WTC11 (cell line): Measurements from ENCODE around the gene CDYL. TPM values are rescaled to one million over a fixed set of nuclear protein-coding genes. Genes with fewer than 3 reads are reported as not detected.
A peak's percentile ranks its signal among the peaks of the same experiment; 100 is the strongest.

Experiments used
- ATAC-seq: fragments of 200-7000 bp; cut with Tn5 transposase; 2 replicates; pipeline ENCODE4 v1.10.0; 2021; ENCODE audit warnings: mild to moderate bottlenecking, moderate library complexity
- CTCF ChIA-PET: fragments of 300-600 bp; sonication (Branson Sonifier 250); formaldehyde crosslinking; loops from one replicate; lab custom pipeline; 2021; ENCODE audit warnings: antibody characterized with exemption; lab: Charles Lee
- POLR2A ChIA-PET: fragments of 350-600 bp; sonication (Branson Sonifier 250); formaldehyde crosslinking; loops from one replicate; lab custom pipeline; 2021; ENCODE audit warnings: antibody characterized with exemption; lab: Charles Lee
- DNase-seq: peaks from one replicate; pipeline ENCODE4 v3.0.0; 2021; ENCODE audit warnings: low spot score
- H3K27ac Mint-ChIP-seq: 2 replicates; pipeline ENCODE4 v1.8.0; 2021; ENCODE audit warnings: mixed read lengths
- H3K27me3 Mint-ChIP-seq: 2 replicates; pipeline ENCODE4 v1.8.0; 2021; ENCODE audit warnings: low read depth, mild to moderate bottlenecking, moderate library complexity, mixed read lengths
- H3K36me3 Mint-ChIP-seq: 2 replicates; pipeline ENCODE4 v1.8.0; 2021; ENCODE audit warnings: mixed read lengths
- H3K4me1 Mint-ChIP-seq: 2 replicates; pipeline ENCODE4 v1.8.0; 2022; ENCODE audit warnings: mixed read lengths
- H3K4me3 Mint-ChIP-seq: 2 replicates; pipeline ENCODE4 v1.8.0; 2021; ENCODE audit warnings: mild to moderate bottlenecking, moderate library complexity, mixed read lengths
- H3K9me3 Mint-ChIP-seq: 2 replicates; pipeline ENCODE4 v1.8.0; 2021; ENCODE audit warnings: mixed read lengths
- CREM ChIP-seq: sonication (generic); formaldehyde crosslinking; IDR thresholded peaks from 2 replicates; pipeline ENCODE4 v1.8.1; 2022; ENCODE audit warnings: mild to moderate bottlenecking, missing genetic modification reagents, moderate library complexity
- EMX1 ChIP-seq: fragments of 250-450 bp; sonication (Bioruptor Pico); IDR thresholded peaks from 2 replicates; pipeline ENCODE4 v1.8.0; 2021; ENCODE audit warnings: mild to moderate bottlenecking
- ESRRA ChIP-seq: sonication (generic); formaldehyde crosslinking; IDR thresholded peaks from 2 replicates; pipeline ENCODE4 v1.8.1; 2022; ENCODE audit warnings: mild to moderate bottlenecking, missing genetic modification reagents, borderline replicate concordance
- HMGA2 ChIP-seq: fragments of 250-450 bp; sonication (Bioruptor Pico); IDR thresholded peaks from 2 replicates; pipeline ENCODE4 v1.4.0; 2021; ENCODE audit warnings: mild to moderate bottlenecking, moderate library complexity
- IRF2 ChIP-seq: sonication (generic); formaldehyde crosslinking; IDR thresholded peaks from 2 replicates; pipeline ENCODE4 v1.8.0; 2022; ENCODE audit warnings: low read depth, missing genetic modification reagents, borderline replicate concordance
- JAZF1 ChIP-seq: fragments of 250-450 bp; sonication (Bioruptor Pico); IDR thresholded peaks from 2 replicates; pipeline ENCODE4 v1.9.0; 2021; ENCODE audit warnings: moderate library complexity, mild to moderate bottlenecking, inconsistent platforms
- NFE2L1 ChIP-seq: sonication (generic); formaldehyde crosslinking; IDR thresholded peaks from 2 replicates; pipeline ENCODE4 v1.8.1; 2023; ENCODE audit warnings: missing genetic modification reagents
- SMAD4 ChIP-seq: sonication (generic); formaldehyde crosslinking; IDR thresholded peaks from 2 replicates; pipeline ENCODE4 v1.8.0; 2022; ENCODE audit warnings: mild to moderate bottlenecking, missing genetic modification reagents
- SOX15 ChIP-seq: fragments of 250-450 bp; sonication (Bioruptor Pico); IDR thresholded peaks from 2 replicates; pipeline ENCODE4 v1.9.0; 2021; ENCODE audit warnings: mild to moderate bottlenecking
- SP1 ChIP-seq: sonication (generic); formaldehyde crosslinking; conservative IDR thresholded peaks from 2 replicates; pipeline ENCODE4 v1.8.1; 2022; ENCODE audit warnings: missing genetic modification reagents
- TP53 ChIP-seq: sonication (generic); formaldehyde crosslinking; IDR thresholded peaks from 2 replicates; pipeline ENCODE4 v1.8.1; 2023; ENCODE audit warnings: mild to moderate bottlenecking, missing genetic modification reagents
- total RNA-seq: library from RNA; stranded (reverse); gene quantifications from 3 replicates; pipeline ENCODE4 v1.2.3, GENCODE V29; 2021
- TF ChIP-seq, protein P1 (sequence below): fragments of 250-450 bp; sonication (Bioruptor Pico); IDR thresholded peaks from 2 replicates; pipeline ENCODE4 v1.9.0; 2021; ENCODE audit warnings: mild to moderate bottlenecking
- TF ChIP-seq, protein P2 (sequence below): sonication (generic); formaldehyde crosslinking; IDR thresholded peaks from 2 replicates; pipeline ENCODE4 v1.8.0; 2023; ENCODE audit warnings: mild to moderate bottlenecking, missing genetic modification reagents
- TF ChIP-seq, protein P3 (sequence below): sonication (generic); formaldehyde crosslinking; IDR thresholded peaks from 2 replicates; pipeline ENCODE4 v1.8.0; 2022; ENCODE audit warnings: mild to moderate bottlenecking, missing genetic modification reagents
- TF ChIP-seq, protein P4 (sequence below): sonication (generic); formaldehyde crosslinking; IDR thresholded peaks from 2 replicates; pipeline ENCODE4 v1.8.0; 2022; ENCODE audit warnings: mild to moderate bottlenecking, missing genetic modification reagents
- TF ChIP-seq, protein P5 (sequence below): fragments of 200-600 bp; IDR thresholded peaks from 2 replicates; pipeline ENCODE4 v1.8.0; 2022; ENCODE audit warnings: antibody characterized with exemption
- TF ChIP-seq, protein P6 (sequence below): sonication (generic); formaldehyde crosslinking; IDR thresholded peaks from 2 replicates; pipeline ENCODE4 v1.8.1; 2022; ENCODE audit warnings: low read depth, mild to moderate bottlenecking, moderate library complexity, missing genetic modification reagents, borderline replicate concordance
- TF ChIP-seq, protein P7 (sequence below): sonication (generic); formaldehyde crosslinking; IDR thresholded peaks from 2 replicates; pipeline ENCODE4 v1.8.1; 2022; ENCODE audit warnings: missing genetic modification reagents, borderline replicate concordance
- TF ChIP-seq, protein P8 (sequence below): sonication (generic); formaldehyde crosslinking; IDR thresholded peaks from 2 replicates; pipeline ENCODE4 v1.8.0; 2022; ENCODE audit warnings: mild to moderate bottlenecking, missing genetic modification reagents

CDYL gene
- total RNA-seq, 1 experiment from 2014 or later: 92.0 TPM

DNA sequence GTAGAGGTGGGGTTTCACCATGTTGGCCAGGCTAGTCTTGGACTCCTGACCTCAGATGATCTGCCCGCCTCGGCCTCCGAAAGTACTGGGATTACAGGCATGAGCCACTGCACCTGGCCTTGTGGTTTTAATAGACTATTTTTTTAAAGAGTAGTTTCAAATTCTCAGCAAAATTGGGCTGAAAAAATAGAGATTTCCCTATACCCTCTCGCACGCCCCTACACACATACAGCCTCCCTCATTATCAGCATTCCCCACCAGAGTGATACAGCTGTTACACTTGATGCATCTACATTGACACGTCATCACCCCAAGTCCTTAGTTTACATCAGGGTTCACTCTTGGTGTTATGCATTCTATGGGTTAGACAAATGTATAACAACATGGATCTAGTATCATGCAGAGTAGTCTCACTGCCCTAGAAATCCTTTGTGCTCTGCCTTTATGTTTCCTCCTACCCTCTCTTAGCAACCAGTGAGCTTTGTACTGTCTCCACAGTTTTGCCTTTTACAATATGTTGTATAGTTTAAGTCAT, 103.6 kb downstream of the CDYL start:
- TF ChIP-seq, protein P1, sequence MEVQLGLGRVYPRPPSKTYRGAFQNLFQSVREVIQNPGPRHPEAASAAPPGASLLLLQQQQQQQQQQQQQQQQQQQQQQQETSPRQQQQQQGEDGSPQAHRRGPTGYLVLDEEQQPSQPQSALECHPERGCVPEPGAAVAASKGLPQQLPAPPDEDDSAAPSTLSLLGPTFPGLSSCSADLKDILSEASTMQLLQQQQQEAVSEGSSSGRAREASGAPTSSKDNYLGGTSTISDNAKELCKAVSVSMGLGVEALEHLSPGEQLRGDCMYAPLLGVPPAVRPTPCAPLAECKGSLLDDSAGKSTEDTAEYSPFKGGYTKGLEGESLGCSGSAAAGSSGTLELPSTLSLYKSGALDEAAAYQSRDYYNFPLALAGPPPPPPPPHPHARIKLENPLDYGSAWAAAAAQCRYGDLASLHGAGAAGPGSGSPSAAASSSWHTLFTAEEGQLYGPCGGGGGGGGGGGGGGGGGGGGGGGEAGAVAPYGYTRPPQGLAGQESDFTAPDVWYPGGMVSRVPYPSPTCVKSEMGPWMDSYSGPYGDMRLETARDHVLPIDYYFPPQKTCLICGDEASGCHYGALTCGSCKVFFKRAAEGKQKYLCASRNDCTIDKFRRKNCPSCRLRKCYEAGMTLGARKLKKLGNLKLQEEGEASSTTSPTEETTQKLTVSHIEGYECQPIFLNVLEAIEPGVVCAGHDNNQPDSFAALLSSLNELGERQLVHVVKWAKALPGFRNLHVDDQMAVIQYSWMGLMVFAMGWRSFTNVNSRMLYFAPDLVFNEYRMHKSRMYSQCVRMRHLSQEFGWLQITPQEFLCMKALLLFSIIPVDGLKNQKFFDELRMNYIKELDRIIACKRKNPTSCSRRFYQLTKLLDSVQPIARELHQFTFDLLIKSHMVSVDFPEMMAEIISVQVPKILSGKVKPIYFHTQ (CRISPR knock-in tag): no peak
- TF ChIP-seq, protein P2, sequence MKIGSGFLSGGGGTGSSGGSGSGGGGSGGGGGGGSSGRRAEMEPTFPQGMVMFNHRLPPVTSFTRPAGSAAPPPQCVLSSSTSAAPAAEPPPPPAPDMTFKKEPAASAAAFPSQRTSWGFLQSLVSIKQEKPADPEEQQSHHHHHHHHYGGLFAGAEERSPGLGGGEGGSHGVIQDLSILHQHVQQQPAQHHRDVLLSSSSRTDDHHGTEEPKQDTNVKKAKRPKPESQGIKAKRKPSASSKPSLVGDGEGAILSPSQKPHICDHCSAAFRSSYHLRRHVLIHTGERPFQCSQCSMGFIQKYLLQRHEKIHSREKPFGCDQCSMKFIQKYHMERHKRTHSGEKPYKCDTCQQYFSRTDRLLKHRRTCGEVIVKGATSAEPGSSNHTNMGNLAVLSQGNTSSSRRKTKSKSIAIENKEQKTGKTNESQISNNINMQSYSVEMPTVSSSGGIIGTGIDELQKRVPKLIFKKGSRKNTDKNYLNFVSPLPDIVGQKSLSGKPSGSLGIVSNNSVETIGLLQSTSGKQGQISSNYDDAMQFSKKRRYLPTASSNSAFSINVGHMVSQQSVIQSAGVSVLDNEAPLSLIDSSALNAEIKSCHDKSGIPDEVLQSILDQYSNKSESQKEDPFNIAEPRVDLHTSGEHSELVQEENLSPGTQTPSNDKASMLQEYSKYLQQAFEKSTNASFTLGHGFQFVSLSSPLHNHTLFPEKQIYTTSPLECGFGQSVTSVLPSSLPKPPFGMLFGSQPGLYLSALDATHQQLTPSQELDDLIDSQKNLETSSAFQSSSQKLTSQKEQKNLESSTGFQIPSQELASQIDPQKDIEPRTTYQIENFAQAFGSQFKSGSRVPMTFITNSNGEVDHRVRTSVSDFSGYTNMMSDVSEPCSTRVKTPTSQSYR: no peak
- TF ChIP-seq SP1 (CRISPR knock-in tag): no peak
- no peak for TF ChIP-seq NFE2L1 (CRISPR knock-in tag)
- TF ChIP-seq TP53 (CRISPR knock-in tag): no peak
- TF ChIP-seq, protein P3, sequence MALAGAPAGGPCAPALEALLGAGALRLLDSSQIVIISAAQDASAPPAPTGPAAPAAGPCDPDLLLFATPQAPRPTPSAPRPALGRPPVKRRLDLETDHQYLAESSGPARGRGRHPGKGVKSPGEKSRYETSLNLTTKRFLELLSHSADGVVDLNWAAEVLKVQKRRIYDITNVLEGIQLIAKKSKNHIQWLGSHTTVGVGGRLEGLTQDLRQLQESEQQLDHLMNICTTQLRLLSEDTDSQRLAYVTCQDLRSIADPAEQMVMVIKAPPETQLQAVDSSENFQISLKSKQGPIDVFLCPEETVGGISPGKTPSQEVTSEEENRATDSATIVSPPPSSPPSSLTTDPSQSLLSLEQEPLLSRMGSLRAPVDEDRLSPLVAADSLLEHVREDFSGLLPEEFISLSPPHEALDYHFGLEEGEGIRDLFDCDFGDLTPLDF (CRISPR knock-in tag): no peak
- TF ChIP-seq SOX15 (CRISPR knock-in tag): no peak
- TF ChIP-seq CREM (CRISPR knock-in tag): no peak
- TF ChIP-seq, protein P4, sequence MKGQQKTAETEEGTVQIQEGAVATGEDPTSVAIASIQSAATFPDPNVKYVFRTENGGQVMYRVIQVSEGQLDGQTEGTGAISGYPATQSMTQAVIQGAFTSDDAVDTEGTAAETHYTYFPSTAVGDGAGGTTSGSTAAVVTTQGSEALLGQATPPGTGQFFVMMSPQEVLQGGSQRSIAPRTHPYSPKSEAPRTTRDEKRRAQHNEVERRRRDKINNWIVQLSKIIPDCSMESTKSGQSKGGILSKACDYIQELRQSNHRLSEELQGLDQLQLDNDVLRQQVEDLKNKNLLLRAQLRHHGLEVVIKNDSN (CRISPR knock-in tag): no peak
- no peak for TF ChIP-seq EMX1
- TF ChIP-seq, protein P5, sequence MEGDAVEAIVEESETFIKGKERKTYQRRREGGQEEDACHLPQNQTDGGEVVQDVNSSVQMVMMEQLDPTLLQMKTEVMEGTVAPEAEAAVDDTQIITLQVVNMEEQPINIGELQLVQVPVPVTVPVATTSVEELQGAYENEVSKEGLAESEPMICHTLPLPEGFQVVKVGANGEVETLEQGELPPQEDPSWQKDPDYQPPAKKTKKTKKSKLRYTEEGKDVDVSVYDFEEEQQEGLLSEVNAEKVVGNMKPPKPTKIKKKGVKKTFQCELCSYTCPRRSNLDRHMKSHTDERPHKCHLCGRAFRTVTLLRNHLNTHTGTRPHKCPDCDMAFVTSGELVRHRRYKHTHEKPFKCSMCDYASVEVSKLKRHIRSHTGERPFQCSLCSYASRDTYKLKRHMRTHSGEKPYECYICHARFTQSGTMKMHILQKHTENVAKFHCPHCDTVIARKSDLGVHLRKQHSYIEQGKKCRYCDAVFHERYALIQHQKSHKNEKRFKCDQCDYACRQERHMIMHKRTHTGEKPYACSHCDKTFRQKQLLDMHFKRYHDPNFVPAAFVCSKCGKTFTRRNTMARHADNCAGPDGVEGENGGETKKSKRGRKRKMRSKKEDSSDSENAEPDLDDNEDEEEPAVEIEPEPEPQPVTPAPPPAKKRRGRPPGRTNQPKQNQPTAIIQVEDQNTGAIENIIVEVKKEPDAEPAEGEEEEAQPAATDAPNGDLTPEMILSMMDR: no peak
- TF ChIP-seq ESRRA (CRISPR knock-in tag): no peak
- TF ChIP-seq, protein P6, sequence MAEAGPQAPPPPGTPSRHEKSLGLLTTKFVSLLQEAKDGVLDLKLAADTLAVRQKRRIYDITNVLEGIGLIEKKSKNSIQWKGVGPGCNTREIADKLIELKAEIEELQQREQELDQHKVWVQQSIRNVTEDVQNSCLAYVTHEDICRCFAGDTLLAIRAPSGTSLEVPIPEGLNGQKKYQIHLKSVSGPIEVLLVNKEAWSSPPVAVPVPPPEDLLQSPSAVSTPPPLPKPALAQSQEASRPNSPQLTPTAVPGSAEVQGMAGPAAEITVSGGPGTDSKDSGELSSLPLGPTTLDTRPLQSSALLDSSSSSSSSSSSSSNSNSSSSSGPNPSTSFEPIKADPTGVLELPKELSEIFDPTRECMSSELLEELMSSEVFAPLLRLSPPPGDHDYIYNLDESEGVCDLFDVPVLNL (CRISPR knock-in tag): no peak
- TF ChIP-seq HMGA2: no peak
- TF ChIP-seq, protein P7, sequence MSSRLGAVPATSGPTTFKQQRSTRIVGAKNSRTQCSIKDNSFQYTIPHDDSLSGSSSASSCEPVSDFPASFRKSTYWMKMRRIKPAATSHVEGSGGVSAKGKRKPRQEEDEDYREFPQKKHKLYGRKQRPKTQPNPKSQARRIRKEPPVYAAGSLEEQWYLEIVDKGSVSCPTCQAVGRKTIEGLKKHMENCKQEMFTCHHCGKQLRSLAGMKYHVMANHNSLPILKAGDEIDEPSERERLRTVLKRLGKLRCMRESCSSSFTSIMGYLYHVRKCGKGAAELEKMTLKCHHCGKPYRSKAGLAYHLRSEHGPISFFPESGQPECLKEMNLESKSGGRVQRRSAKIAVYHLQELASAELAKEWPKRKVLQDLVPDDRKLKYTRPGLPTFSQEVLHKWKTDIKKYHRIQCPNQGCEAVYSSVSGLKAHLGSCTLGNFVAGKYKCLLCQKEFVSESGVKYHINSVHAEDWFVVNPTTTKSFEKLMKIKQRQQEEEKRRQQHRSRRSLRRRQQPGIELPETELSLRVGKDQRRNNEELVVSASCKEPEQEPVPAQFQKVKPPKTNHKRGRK (CRISPR knock-in tag): no peak
- no peak for TF ChIP-seq JAZF1
- TF ChIP-seq, protein P8, sequence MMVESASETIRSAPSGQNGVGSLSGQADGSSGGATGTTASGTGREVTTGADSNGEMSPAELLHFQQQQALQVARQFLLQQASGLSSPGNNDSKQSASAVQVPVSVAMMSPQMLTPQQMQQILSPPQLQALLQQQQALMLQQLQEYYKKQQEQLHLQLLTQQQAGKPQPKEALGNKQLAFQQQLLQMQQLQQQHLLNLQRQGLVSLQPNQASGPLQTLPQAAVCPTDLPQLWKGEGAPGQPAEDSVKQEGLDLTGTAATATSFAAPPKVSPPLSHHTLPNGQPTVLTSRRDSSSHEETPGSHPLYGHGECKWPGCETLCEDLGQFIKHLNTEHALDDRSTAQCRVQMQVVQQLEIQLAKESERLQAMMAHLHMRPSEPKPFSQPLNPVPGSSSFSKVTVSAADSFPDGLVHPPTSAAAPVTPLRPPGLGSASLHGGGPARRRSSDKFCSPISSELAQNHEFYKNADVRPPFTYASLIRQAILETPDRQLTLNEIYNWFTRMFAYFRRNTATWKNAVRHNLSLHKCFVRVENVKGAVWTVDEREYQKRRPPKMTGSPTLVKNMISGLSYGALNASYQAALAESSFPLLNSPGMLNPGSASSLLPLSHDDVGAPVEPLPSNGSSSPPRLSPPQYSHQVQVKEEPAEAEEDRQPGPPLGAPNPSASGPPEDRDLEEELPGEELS (CRISPR knock-in tag): no peak
- TF ChIP-seq IRF2: no peak
- TF ChIP-seq SMAD4 (CRISPR knock-in tag): no peak
- peak overlapping the region; percentile 82 for H3K27ac Mint-ChIP-seq
- no peaks in the 10 kb centered on the region for H3K27me3 Mint-ChIP-seq
- ChIA-PET CTCF (interaction anchor here (1.2 kb wide), 1 partner anchor 36 kb away, joined by 3 read pairs; no protein-coding TSS in a partner anchor), POLR2A (no interaction called here)
- peaks cover 52% of the 10 kb centered on the region for H3K4me1 Mint-ChIP-seq
- no peaks in the 10 kb centered on the region for H3K9me3 Mint-ChIP-seq
- no peak overlapping the region for H3K4me3 Mint-ChIP-seq
- no peaks in the 10 kb centered on the region for H3K36me3 Mint-ChIP-seq
- no peak for DNase-seq
- no peak for ATAC-seq
